MCF 10A (cell line): ENCODE results near the gene LYSMD3. TPM values are rescaled to one million over a fixed set of nuclear protein-coding genes. Genes with fewer than 3 reads are reported as not detected.

ENCODE experiments used
- BruUV-seq: library from RNA; stranded (reverse); fragments of 400-500 nt; replicated peaks from 2 replicates; lab custom pipeline; 2021; lab: Mats Ljungman, UMichigan
- CTCF ChIA-PET: fragments of 300-600 bp; sonication (Branson Sonifier 250); formaldehyde crosslinking; extraction: SDS; loops from one replicate; lab custom pipeline; 2021; ENCODE audit warnings: antibody characterized with exemption, inconsistent platforms; lab: Yijun Ruan, JAX
- POLR2A ChIA-PET: fragments of 300-600, 350-650 bp; sonication (Branson Sonifier 250); formaldehyde crosslinking; extraction: SDS; loops from one replicate; lab custom pipeline; 2020; ENCODE audit warnings: antibody characterized with exemption, inconsistent platforms; lab: Yijun Ruan, JAX
- DNase-seq: peaks from one replicate; pipeline ENCODE4 v3.0.0-alpha.2; 2018; ENCODE audit not compliant: unreplicated experiment
- H3K27ac Mint-ChIP-seq: one replicate; pipeline ENCODE4 v1.8.0; 2022; ENCODE audit warnings: mild to moderate bottlenecking, low read depth, mixed read lengths; ENCODE audit not compliant: unreplicated experiment
- H3K27me3 Mint-ChIP-seq: one replicate; pipeline ENCODE4 v1.8.0; 2022; ENCODE audit warnings: mixed read lengths; ENCODE audit not compliant: insufficient read depth, unreplicated experiment
- H3K36me3 Mint-ChIP-seq: one replicate; pipeline ENCODE4 v1.8.0; 2022; ENCODE audit warnings: mild to moderate bottlenecking, moderate library complexity, mixed read lengths; ENCODE audit not compliant: insufficient read depth, unreplicated experiment
- H3K4me1 Mint-ChIP-seq: one replicate; pipeline ENCODE4 v1.8.0; 2022; ENCODE audit warnings: mixed read lengths; ENCODE audit not compliant: insufficient read depth, unreplicated experiment
- H3K4me3 Mint-ChIP-seq: one replicate; pipeline ENCODE4 v1.8.0; 2022; ENCODE audit warnings: mild to moderate bottlenecking, moderate library complexity, mixed read lengths; ENCODE audit not compliant: unreplicated experiment
- H3K9me3 Mint-ChIP-seq: one replicate; pipeline ENCODE4 v1.8.0; 2022; ENCODE audit warnings: mixed read lengths; ENCODE audit not compliant: unreplicated experiment
- CTCF ChIP-seq: fragments of 200-600 bp; IDR thresholded peaks from one replicate; pipeline ENCODE4 v1.8.0; 2022; ENCODE audit warnings: antibody characterized with exemption, mild to moderate bottlenecking; ENCODE audit not compliant: unreplicated experiment
- intact Hi-C: fragments of 100-400 bp; cut with micrococcal nuclease; formaldehyde crosslinking; loops from 2 replicates; pipeline ENCODE4 v1.14.1; 2022
- total RNA-seq: library from RNA; stranded (reverse); gene quantifications from 2 replicates; pipeline ENCODE4 v1.2.3, GENCODE V29; 2022

Gene LYSMD3
- total RNA-seq, 1 experiment from 2014 or later = 27.4 TPM

GRCh38 chr5:90570034-90570433 is 40.6 kb upstream of the LYSMD3 start:
- ChIA-PET POLR2A (no interaction called here), CTCF (interaction anchor here (0.7 kb wide), 1 partner anchor 34 kb away, joined by 3 read pairs; no protein-coding TSS in a partner anchor)
- BruUV-seq = no TSS peak
- DNase-seq = no peak
- H3K27ac Mint-ChIP-seq = no peak overlapping the region
- intact Hi-C loops = no loop called here
- TF ChIP-seq CTCF = no peak
- no peak overlapping the region for H3K4me3 Mint-ChIP-seq
- no peaks in the 10 kb centered on the region for H3K36me3 Mint-ChIP-seq
- no peaks in the 10 kb centered on the region for H3K9me3 Mint-ChIP-seq
- peaks cover 74% of the 10 kb centered on the region for H3K27me3 Mint-ChIP-seq
- H3K4me1 Mint-ChIP-seq = no peaks in the 10 kb centered on the region

DNA sequence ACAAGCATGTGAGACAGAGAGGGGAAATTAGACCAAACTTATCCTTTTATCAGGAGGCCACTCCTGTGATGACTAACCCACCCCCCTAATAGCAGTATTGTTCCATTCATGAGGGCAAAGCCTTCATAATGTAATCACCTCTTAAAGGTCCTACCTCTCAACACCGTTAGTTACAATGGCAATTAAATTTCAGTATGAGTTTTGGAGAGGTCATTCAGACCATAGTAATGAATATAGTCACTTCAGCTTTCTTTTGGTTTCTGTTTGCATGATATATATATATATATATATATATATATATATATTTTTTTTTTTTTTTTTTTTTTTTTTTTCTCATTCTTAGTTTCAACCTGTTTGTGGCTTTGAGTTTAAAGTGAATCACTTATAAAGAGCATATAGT is 39.7 kb upstream of the LYSMD3 start:
- CTCF ChIA-PET = no interaction called here
- peaks cover 83% of the 10 kb centered on the region for H3K27me3 Mint-ChIP-seq
- H3K27ac Mint-ChIP-seq = no peak overlapping the region
- H3K9me3 Mint-ChIP-seq = no peaks in the 10 kb centered on the region
- no peaks in the 10 kb centered on the region for H3K36me3 Mint-ChIP-seq
- intact Hi-C loops = no loop called here
- no peak overlapping the region for H3K4me3 Mint-ChIP-seq
- no TSS peak for BruUV-seq
- TF ChIP-seq CTCF = no peak
- POLR2A ChIA-PET = no interaction called here
- no peaks in the 10 kb centered on the region for H3K4me1 Mint-ChIP-seq
- no peak for DNase-seq

DNA sequence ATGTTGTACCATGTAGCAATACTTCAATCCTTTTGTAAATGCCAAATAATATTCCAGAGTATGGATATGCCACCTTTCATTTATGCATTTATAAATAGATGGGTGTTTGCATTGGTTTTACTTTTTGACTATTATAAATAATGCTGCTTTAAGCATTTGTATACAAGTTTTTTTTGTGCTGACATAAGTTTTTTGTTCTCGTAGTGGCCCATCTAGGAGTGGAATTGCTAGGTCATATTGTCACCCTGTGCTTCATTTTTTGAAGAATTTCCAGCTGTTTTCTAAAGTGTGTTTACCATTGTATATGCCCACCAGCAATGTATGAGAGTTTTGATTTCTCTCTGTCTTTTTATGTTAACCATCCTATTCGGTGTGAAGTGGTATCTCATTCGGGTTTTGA is 36.1 kb upstream of the LYSMD3 start:
- no TSS peak for BruUV-seq
- intact Hi-C loops = no loop called here
- ChIA-PET POLR2A (no interaction called here), CTCF (no interaction called here)
- no peaks in the 10 kb centered on the region for H3K36me3 Mint-ChIP-seq
- no peaks in the 10 kb centered on the region for H3K4me1 Mint-ChIP-seq
- no peak overlapping the region for H3K27ac Mint-ChIP-seq
- TF ChIP-seq CTCF = no peak
- H3K4me3 Mint-ChIP-seq = no peak overlapping the region
- H3K9me3 Mint-ChIP-seq = no peaks in the 10 kb centered on the region
- no peak for DNase-seq
- peaks cover 93% of the 10 kb centered on the region for H3K27me3 Mint-ChIP-seq

- intact Hi-C loops = no loop called here
- BruUV-seq = no TSS peak
- H3K4me3 Mint-ChIP-seq = no peak overlapping the region
- peaks cover 96% of the 10 kb centered on the region for H3K27me3 Mint-ChIP-seq
- POLR2A ChIA-PET = no interaction called here
- H3K27ac Mint-ChIP-seq = no peak overlapping the region
- no peaks in the 10 kb centered on the region for H3K9me3 Mint-ChIP-seq
- no peak for TF ChIP-seq CTCF
- CTCF ChIA-PET = interaction anchor here (1.7 kb wide), 1 partner anchor 41 kb away, joined by 8 read pairs; no protein-coding TSS in a partner anchor
- no peak for DNase-seq
- H3K4me1 Mint-ChIP-seq = peaks cover 7% of the 10 kb centered on the region
- no peaks in the 10 kb centered on the region for H3K36me3 Mint-ChIP-seq
Measured at GRCh38 chr5:90563108-90563507, 33.7 kb upstream of the LYSMD3 start.
